Right atrium auricular region (tissue), 2 donors: ENCODE data around the gene LY6G6D. TPM values are rescaled to one million over a fixed set of nuclear protein-coding genes. Genes with fewer than 3 reads are reported as not detected.

Experiments used
- DNase-seq: peaks from one replicate; pipeline ENCODE4 v3.0.0-alpha.2; 2019; ENCODE audit warnings: low spot score
- H3K27ac ChIP-seq, 2 donors: fragments of 200-600 bp; sonication (generic); 1 replicate in 1 of 2; 2 replicates in 1 of 2; pipeline ENCODE4 v1.5.1; 2016 to 2019
- H3K27me3 ChIP-seq, 2 donors: fragments of 200-600 bp; sonication (generic); one replicate each; pipeline versions ENCODE4 v1.5.1 to v1.6.0; 2017 to 2019
- H3K36me3 ChIP-seq: fragments of 200-600 bp; sonication (generic); one replicate; pipeline ENCODE4 v1.5.1; 2016
- H3K4me1 ChIP-seq, 2 donors: fragments of 200-600 bp; sonication (generic); one replicate each; pipeline versions ENCODE4 v1.5.1 to v1.6.0; 2017 to 2019
- H3K4me3 ChIP-seq, 2 donors: fragments of 200-600 bp; sonication (generic); 1 replicate in 1 of 2; 2 replicates in 1 of 2; pipeline ENCODE4 v1.5.1; 2017 to 2019; ENCODE audit warnings: mild to moderate bottlenecking in 1 of 2, moderate library complexity in 1 of 2
- H3K9me3 ChIP-seq, 2 donors: fragments of 200-600 bp; sonication (generic); one replicate each; pipeline ENCODE4 v1.5.1; 2019
- total RNA-seq, 2 donors: library from RNA; depleted of rRNA; stranded (reverse); fragments of >200 nt; gene quantifications; one replicate each; pipeline ENCODE4 v1.1.0, GENCODE V29; 2016
- TF ChIP-seq, protein P1 (sequence below), 2 donors: fragments of 200-600 bp; sonication (generic); IDR thresholded peaks; one replicate each; pipeline ENCODE4 v1.5.1; 2019; ENCODE audit warnings: antibody characterized with exemption in 2 of 2

The LY6G6D gene
- total RNA-seq, 2 donors from 2014 or later: not detected

DNA sequence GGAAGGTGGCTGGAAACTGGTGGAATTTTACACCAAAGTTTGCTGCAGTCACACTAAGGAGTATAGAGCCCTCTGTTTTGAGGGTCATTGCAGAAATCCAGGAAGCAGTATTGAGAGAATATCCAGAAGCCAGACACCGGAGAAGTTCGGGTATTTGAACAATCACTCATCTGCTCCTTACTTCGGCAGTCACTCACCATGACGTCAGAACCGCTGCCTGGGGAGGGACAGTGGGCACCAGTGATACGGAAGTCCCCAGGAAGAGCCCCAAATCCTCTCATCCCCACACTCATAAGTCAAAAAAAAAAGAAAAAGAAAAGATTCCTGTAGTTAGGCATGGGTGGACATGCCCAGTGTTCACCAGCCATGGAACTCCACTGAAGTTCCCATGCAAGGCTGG, 38.2 kb upstream of the LY6G6D start:
- no peak overlapping the region for H3K27ac ChIP-seq
- TF ChIP-seq, protein P1, sequence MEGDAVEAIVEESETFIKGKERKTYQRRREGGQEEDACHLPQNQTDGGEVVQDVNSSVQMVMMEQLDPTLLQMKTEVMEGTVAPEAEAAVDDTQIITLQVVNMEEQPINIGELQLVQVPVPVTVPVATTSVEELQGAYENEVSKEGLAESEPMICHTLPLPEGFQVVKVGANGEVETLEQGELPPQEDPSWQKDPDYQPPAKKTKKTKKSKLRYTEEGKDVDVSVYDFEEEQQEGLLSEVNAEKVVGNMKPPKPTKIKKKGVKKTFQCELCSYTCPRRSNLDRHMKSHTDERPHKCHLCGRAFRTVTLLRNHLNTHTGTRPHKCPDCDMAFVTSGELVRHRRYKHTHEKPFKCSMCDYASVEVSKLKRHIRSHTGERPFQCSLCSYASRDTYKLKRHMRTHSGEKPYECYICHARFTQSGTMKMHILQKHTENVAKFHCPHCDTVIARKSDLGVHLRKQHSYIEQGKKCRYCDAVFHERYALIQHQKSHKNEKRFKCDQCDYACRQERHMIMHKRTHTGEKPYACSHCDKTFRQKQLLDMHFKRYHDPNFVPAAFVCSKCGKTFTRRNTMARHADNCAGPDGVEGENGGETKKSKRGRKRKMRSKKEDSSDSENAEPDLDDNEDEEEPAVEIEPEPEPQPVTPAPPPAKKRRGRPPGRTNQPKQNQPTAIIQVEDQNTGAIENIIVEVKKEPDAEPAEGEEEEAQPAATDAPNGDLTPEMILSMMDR (IDR thresholded peaks at IDR 0.05): no peak
- no peak for DNase-seq
- H3K4me3 ChIP-seq: no peak overlapping the region
- peaks cover 0 to 16% of the 10 kb centered on the region in 2 donors for H3K4me1 ChIP-seq
- H3K9me3 ChIP-seq: no peaks in the 10 kb centered on the region
- H3K36me3 ChIP-seq: peaks cover 16% of the 10 kb centered on the region
- H3K27me3 ChIP-seq: no peaks in the 10 kb centered on the region

DNA sequence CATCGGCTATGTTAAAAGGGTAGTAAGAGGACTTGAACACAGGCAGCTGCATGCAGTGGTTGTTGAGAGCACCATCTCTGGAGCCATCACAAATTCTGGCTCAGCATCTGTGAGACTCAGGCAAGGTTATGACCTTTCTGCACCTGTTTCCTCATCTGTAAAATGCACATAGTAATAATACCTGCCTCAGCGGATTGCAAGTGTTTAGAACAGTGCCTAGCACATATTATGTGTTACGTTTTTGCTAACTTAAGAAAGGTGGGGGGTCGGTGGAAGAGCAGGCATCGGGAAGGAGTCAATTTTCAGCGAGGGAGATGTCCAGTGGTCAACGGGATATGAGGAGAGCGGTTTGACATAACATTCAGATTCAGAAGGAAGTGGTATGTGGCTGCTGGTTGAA, 37.2 kb upstream of the LY6G6D start:
- Histone ChIP-seq H3K36me3 (peaks cover 5% of the 10 kb centered on the region), H3K27me3 (no peaks in the 10 kb centered on the region), H3K4me3 (no peak overlapping the region), H3K27ac (no peak overlapping the region), H3K4me1 (peaks cover 0 to 16% of the 10 kb centered on the region in 2 donors), H3K9me3 (no peaks in the 10 kb centered on the region)
- TF ChIP-seq, protein P1 (IDR thresholded peaks at IDR 0.05): no peak
- no peak for DNase-seq

DNA sequence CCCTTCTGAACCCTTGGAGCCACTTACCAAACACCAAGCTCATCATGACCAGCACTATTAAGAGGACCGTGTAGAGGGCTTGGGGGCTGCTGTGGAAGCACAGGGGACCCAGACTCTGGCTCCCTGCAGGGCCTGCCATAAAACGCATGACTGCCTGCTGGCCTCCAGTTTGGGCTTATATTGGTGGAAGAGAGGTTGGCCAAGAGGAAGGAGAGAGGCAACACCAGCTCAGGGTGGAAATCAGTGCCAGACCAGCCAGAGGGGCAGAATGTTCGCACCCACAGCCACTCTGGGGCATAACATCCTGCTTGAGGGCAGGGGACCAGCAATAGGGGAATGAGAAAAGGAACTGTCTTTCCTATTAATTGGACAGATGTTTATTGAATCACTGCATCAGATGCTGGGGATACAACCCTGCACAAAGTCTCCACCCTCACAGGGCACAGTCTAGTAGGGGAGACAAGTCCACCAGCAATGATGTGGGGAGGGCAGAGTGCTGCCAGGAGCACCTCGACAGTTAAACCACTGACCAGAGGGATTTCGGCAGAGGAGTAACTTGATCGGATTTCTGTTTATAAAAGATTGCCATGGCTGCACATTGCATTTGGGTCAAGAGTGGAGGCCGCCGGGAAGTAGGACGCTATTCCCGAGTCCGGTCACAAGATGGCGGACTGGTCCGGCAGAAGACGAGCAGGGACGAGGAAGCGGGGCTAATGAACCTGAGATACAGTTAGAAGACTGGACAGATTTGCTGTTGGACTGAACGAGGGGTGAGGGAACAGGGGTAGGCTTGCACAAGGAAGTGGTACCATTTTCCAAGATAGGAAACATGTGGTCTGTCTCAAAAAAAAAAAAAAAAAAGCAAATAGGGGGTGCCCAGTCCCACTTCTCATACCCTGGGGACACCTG, 34.7 kb upstream of the LY6G6D start, which contains the start of gene LY6G5C:
LY6G5C (minus strand) TSS at position 842 of the 909 bp plus-strand sequence; CDS start at position 148, 694 bp downstream.
- TF ChIP-seq, protein P1 (IDR thresholded peaks at IDR 0.05): peak; percentile 43 to 79
- Histone ChIP-seq H3K36me3 (no peaks in the 10 kb centered on the region), H3K9me3 (no peaks in the 10 kb centered on the region), H3K4me3 (peak within 1 kb of the TSS; percentile 43 to 53), H3K4me1 (peaks cover 0 to 16% of the 10 kb centered on the region in 2 donors), H3K27ac (peak within 1 kb of the TSS; percentile 60 to 72), H3K27me3 (no peaks in the 10 kb centered on the region)
- DNase-seq: peak; percentile 93

DNA sequence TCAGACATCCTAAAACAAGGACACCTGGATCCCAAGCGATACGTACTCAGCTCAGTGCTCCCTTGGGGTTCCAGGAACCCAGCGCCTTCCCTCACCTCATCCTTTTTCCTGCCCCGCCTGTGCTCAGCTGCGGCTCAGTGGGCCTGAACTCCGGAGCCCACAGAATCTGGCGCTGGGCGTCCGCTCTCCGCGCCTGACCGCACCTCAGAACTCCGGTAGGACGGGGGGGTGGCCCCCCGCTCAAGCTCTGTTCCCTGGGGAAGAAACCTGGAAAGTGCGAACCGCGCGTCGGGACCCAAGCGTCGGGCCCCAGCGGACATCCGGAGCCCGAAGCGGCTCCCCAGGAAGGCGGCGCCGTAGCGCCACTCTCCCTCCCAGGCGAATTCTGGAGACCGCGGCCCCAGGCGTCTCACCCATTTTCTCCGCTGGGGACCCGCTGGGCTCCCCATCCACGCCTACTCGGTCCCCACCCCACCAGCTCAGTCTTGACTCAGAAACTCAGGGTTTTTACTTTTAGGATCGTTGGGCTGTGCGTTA, 33.9 kb upstream of the LY6G6D start:
- Histone ChIP-seq H3K36me3 (peaks cover 3% of the 10 kb centered on the region), H3K27ac (peak overlapping the region; percentile 60 to 72), H3K4me1 (peaks cover 0 to 16% of the 10 kb centered on the region in 2 donors), H3K9me3 (no peaks in the 10 kb centered on the region), H3K4me3 (peak overlapping the region; percentile 43 to 53), H3K27me3 (no peaks in the 10 kb centered on the region)
- TF ChIP-seq, protein P1 (IDR thresholded peaks at IDR 0.05): peak in 1 of 2 donors; percentile 28
- no peak for DNase-seq

DNA sequence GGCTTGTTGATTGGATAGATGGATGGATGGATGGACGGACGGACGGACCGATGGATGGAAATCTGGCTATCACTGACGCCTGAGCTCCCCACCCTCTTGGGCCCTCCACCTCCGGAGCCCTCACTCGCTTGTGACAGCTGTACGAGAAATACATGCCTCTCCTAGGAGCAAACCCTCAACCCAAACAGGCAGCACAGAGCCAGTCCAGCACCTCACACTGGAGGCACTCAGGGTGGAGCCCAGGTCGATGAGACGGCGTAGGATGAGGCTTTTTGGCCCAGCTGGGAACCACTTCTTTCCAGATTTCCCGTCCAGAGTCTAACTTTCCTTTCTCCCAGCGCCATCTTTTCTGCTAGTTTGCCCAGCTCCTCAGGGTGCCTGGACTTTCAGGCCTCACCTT, 31.6 kb upstream of the LY6G6D start:
- DNase-seq: no peak
- H3K9me3 ChIP-seq: no peaks in the 10 kb centered on the region
- no peak overlapping the region for H3K27ac ChIP-seq
- H3K36me3 ChIP-seq: peaks cover 24% of the 10 kb centered on the region
- no peak overlapping the region for H3K4me3 ChIP-seq
- H3K27me3 ChIP-seq: no peaks in the 10 kb centered on the region
- H3K4me1 ChIP-seq: peaks cover 0 to 16% of the 10 kb centered on the region in 2 donors
- TF ChIP-seq, protein P1 (IDR thresholded peaks at IDR 0.05): no peak
